T-helper 2 cell treated with Interferon-gamma antibody and Interleukin-4, amounts not matched to agents 5 μg/mL and 100 μg/mL, for 36 hours (primary cell): ENCODE data around the gene KCNJ16.

Experiments used
- DNase-seq: peaks from one replicate; pipeline ENCODE4 v3.0.0; 2021; ENCODE audit warnings: low spot score
- H3K27ac Mint-ChIP-seq: one replicate; pipeline ENCODE4 v1.8.0; 2021; ENCODE audit warnings: mild to moderate bottlenecking, mixed read lengths
- H3K27me3 Mint-ChIP-seq: one replicate; pipeline ENCODE4 v1.8.0; 2021; ENCODE audit warnings: low read depth, mixed read lengths
- H3K36me3 Mint-ChIP-seq: one replicate; pipeline ENCODE4 v1.8.0; 2021; ENCODE audit warnings: low read depth, mixed read lengths
- H3K4me1 Mint-ChIP-seq: one replicate; pipeline ENCODE4 v1.8.0; 2021; ENCODE audit warnings: low read depth, mixed read lengths
- H3K4me3 Mint-ChIP-seq: one replicate; pipeline ENCODE4 v1.8.0; 2022; ENCODE audit warnings: mild to moderate bottlenecking, moderate library complexity, mixed read lengths
- H3K9me3 Mint-ChIP-seq: one replicate; pipeline ENCODE4 v1.8.0; 2021; ENCODE audit warnings: mixed read lengths

The KCNJ16 gene

GRCh38 chr17:70168044-70168976 is 93.3 kb downstream of the KCNJ16 start:
- H3K27ac Mint-ChIP-seq: no peak overlapping the region
- no peaks in the 10 kb centered on the region for H3K9me3 Mint-ChIP-seq
- H3K36me3 Mint-ChIP-seq: no peaks in the 10 kb centered on the region
- DNase-seq: peak; percentile 18
- peaks cover 60% of the 10 kb centered on the region for H3K27me3 Mint-ChIP-seq
- peak overlapping the region; percentile 81 for H3K4me3 Mint-ChIP-seq
- H3K4me1 Mint-ChIP-seq: peaks cover 9% of the 10 kb centered on the region

GRCh38 chr17:70168977-70169708 is 94.1 kb downstream of the KCNJ16 start, which contains the start of gene KCNJ2:
Gene KCNJ2, plus strand, starts transcription at chr17:70169532. Its CDS starts 5,508 bp downstream, at chr17:70175040.
- DNase-seq: peak; percentile 74
- Mint-ChIP-seq H3K4me3 (peak within 1 kb of the TSS; percentile 81), H3K27me3 (peaks cover 62% of the 10 kb centered on the region), H3K9me3 (no peaks in the 10 kb centered on the region), H3K27ac (no peak within 1 kb of the TSS), H3K4me1 (peaks cover 9% of the 10 kb centered on the region), H3K36me3 (no peaks in the 10 kb centered on the region)

GRCh38 chr17:70169709-70170597 is 94.9 kb downstream of the KCNJ16 start:
- Mint-ChIP-seq H3K9me3 (no peaks in the 10 kb centered on the region), H3K4me1 (peaks cover 9% of the 10 kb centered on the region), H3K36me3 (no peaks in the 10 kb centered on the region), H3K27ac (no peak overlapping the region), H3K27me3 (peaks cover 64% of the 10 kb centered on the region), H3K4me3 (peak overlapping the region; percentile 81)
- no peak for DNase-seq

- Mint-ChIP-seq H3K4me3 (no peak overlapping the region), H3K36me3 (no peaks in the 10 kb centered on the region), H3K4me1 (peaks cover 9% of the 10 kb centered on the region), H3K27ac (no peak overlapping the region), H3K27me3 (peaks cover 61% of the 10 kb centered on the region), H3K9me3 (no peaks in the 10 kb centered on the region)
- DNase-seq: no peak
Measured at GRCh38 chr17:70171159-70171558, 96.1 kb downstream of the KCNJ16 start.

- H3K9me3 Mint-ChIP-seq: no peaks in the 10 kb centered on the region
- H3K36me3 Mint-ChIP-seq: no peaks in the 10 kb centered on the region
- no peak overlapping the region for H3K4me3 Mint-ChIP-seq
- H3K27ac Mint-ChIP-seq: no peak overlapping the region
- H3K27me3 Mint-ChIP-seq: peaks cover 52% of the 10 kb centered on the region
- DNase-seq: no peak
- H3K4me1 Mint-ChIP-seq: peaks cover 9% of the 10 kb centered on the region
Measured at GRCh38 chr17:70172449-70172848, 97.4 kb downstream of the KCNJ16 start.

GRCh38 chr17:70172923-70173322 is 97.9 kb downstream of the KCNJ16 start:
- H3K27me3 Mint-ChIP-seq: peaks cover 47% of the 10 kb centered on the region
- H3K4me3 Mint-ChIP-seq: no peak overlapping the region
- no peak for DNase-seq
- no peaks in the 10 kb centered on the region for H3K9me3 Mint-ChIP-seq
- peaks cover 9% of the 10 kb centered on the region for H3K4me1 Mint-ChIP-seq
- no peak overlapping the region for H3K27ac Mint-ChIP-seq
- H3K36me3 Mint-ChIP-seq: no peaks in the 10 kb centered on the region

GRCh38 chr17:70173681-70174080 is 98.7 kb downstream of the KCNJ16 start:
- no peak for DNase-seq
- no peaks in the 10 kb centered on the region for H3K9me3 Mint-ChIP-seq
- H3K27ac Mint-ChIP-seq: no peak overlapping the region
- H3K4me1 Mint-ChIP-seq: peaks cover 5% of the 10 kb centered on the region
- no peaks in the 10 kb centered on the region for H3K36me3 Mint-ChIP-seq
- H3K4me3 Mint-ChIP-seq: no peak overlapping the region
- H3K27me3 Mint-ChIP-seq: peaks cover 40% of the 10 kb centered on the region

- no peaks in the 10 kb centered on the region for H3K9me3 Mint-ChIP-seq
- no peaks in the 10 kb centered on the region for H3K36me3 Mint-ChIP-seq
- no peak overlapping the region for H3K27ac Mint-ChIP-seq
- H3K4me3 Mint-ChIP-seq: no peak overlapping the region
- no peak for DNase-seq
- no peaks in the 10 kb centered on the region for H3K4me1 Mint-ChIP-seq
- H3K27me3 Mint-ChIP-seq: no peaks in the 10 kb centered on the region
Measured at GRCh38 chr17:70181376-70181775, 106.4 kb downstream of the KCNJ16 start.

GRCh38 chr17:70181866-70182265 is 106.8 kb downstream of the KCNJ16 start:
- H3K27me3 Mint-ChIP-seq: no peaks in the 10 kb centered on the region
- DNase-seq: no peak
- H3K36me3 Mint-ChIP-seq: no peaks in the 10 kb centered on the region
- no peaks in the 10 kb centered on the region for H3K4me1 Mint-ChIP-seq
- no peak overlapping the region for H3K4me3 Mint-ChIP-seq
- H3K27ac Mint-ChIP-seq: no peak overlapping the region
- H3K9me3 Mint-ChIP-seq: no peaks in the 10 kb centered on the region

- Mint-ChIP-seq H3K36me3 (no peaks in the 10 kb centered on the region), H3K9me3 (no peaks in the 10 kb centered on the region), H3K4me3 (no peak overlapping the region), H3K27me3 (no peaks in the 10 kb centered on the region), H3K27ac (no peak overlapping the region), H3K4me1 (no peaks in the 10 kb centered on the region)
- no peak for DNase-seq
Measured at GRCh38 chr17:70183508-70183907, 108.5 kb downstream of the KCNJ16 start.

GRCh38 chr17:70184207-70184606 is 109.2 kb downstream of the KCNJ16 start:
- Mint-ChIP-seq H3K36me3 (no peaks in the 10 kb centered on the region), H3K4me1 (no peaks in the 10 kb centered on the region), H3K4me3 (no peak overlapping the region), H3K9me3 (no peaks in the 10 kb centered on the region), H3K27me3 (no peaks in the 10 kb centered on the region), H3K27ac (no peak overlapping the region)
- no peak for DNase-seq

GRCh38 chr17:70184770-70185169 is 109.7 kb downstream of the KCNJ16 start:
- H3K27me3 Mint-ChIP-seq: no peaks in the 10 kb centered on the region
- H3K9me3 Mint-ChIP-seq: no peaks in the 10 kb centered on the region
- no peak overlapping the region for H3K4me3 Mint-ChIP-seq
- no peaks in the 10 kb centered on the region for H3K4me1 Mint-ChIP-seq
- no peak overlapping the region for H3K27ac Mint-ChIP-seq
- DNase-seq: no peak
- no peaks in the 10 kb centered on the region for H3K36me3 Mint-ChIP-seq
